NCI-H2196 (cell line): ENCODE data around the gene GSE1.

Experiments used
- DNase-seq: peaks from one replicate; lab custom pipeline; 2025; ENCODE audit not compliant: unreplicated experiment; lab: John Stamatoyannopoulos, UW

GSE1 gene

GRCh38 chr16:85612801-85613603, at the start of gene GSE1:
Gene GSE1, plus strand, starts transcription at chr16:85613322. Its CDS starts 70 bp downstream, at chr16:85613392.
- DNase-seq: peak; percentile 83

- peak; percentile 28 for DNase-seq
Measured at GRCh38 chr16:85563515-85564276, 49.4 kb upstream of the GSE1 start.

GRCh38 chr16:85564277-85565051, 48.7 kb upstream of the GSE1 start:
- DNase-seq: no peak

GRCh38 chr16:85565340-85565739, 47.8 kb upstream of the GSE1 start:
- DNase-seq: no peak

- DNase-seq: no peak
Measured at GRCh38 chr16:85565801-85566526, 47.2 kb upstream of the GSE1 start.

- no peak for DNase-seq
Measured at GRCh38 chr16:85566561-85567100, 46.5 kb upstream of the GSE1 start.

- no peak for DNase-seq
Measured at GRCh38 chr16:85567101-85567866, 45.8 kb upstream of the GSE1 start.

GRCh38 chr16:85567935-85568334, 45.2 kb upstream of the GSE1 start:
- DNase-seq: no peak

- no peak for DNase-seq
Measured at GRCh38 chr16:85568519-85568918, 44.6 kb upstream of the GSE1 start.

- DNase-seq: no peak
Measured at GRCh38 chr16:85569039-85569614, 44.0 kb upstream of the GSE1 start.

- DNase-seq: peak; percentile 72
Measured at GRCh38 chr16:85569615-85570212, 43.4 kb upstream of the GSE1 start.

GRCh38 chr16:85570213-85570734, 42.8 kb upstream of the GSE1 start:
- peak; percentile 29 for DNase-seq

GRCh38 chr16:85570735-85571562, 42.2 kb upstream of the GSE1 start:
- DNase-seq: no peak

GRCh38 chr16:85571563-85571812, 41.6 kb upstream of the GSE1 start:
- DNase-seq: no peak

- DNase-seq: no peak
Measured at GRCh38 chr16:85571813-85572619, 41.1 kb upstream of the GSE1 start.

GRCh38 chr16:85573045-85573695, 40.0 kb upstream of the GSE1 start:
- no peak for DNase-seq
